ENCODE data around the gene MTFR1L. TPM values are rescaled to one million over a fixed set of nuclear protein-coding genes. Genes with fewer than 3 reads are reported as not detected.

The MTFR1L gene
- total RNA-seq, 2 donors from 2014 or later, result 39.7 to 56.4 TPM

DNA sequence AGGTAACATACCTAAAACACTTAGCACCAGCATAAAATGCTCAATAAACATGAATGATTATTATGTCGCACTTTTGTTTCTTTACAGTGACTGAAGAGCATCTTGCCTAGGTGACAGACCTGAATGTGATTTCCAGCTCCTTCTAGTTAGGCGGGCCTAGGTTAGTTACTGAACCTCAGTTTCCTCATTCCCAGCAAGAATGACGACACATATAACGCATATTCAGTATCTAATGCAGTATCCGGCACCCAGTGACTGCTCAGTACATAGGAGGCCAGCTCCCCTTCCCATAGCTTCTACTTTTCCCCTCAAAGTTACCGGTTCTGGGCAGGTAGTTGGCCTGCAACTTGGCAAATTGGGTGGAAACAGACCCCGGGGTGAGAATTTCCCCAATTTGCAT, 38.7 kb downstream of the MTFR1L start:
- TF ChIP-seq, protein P1, sequence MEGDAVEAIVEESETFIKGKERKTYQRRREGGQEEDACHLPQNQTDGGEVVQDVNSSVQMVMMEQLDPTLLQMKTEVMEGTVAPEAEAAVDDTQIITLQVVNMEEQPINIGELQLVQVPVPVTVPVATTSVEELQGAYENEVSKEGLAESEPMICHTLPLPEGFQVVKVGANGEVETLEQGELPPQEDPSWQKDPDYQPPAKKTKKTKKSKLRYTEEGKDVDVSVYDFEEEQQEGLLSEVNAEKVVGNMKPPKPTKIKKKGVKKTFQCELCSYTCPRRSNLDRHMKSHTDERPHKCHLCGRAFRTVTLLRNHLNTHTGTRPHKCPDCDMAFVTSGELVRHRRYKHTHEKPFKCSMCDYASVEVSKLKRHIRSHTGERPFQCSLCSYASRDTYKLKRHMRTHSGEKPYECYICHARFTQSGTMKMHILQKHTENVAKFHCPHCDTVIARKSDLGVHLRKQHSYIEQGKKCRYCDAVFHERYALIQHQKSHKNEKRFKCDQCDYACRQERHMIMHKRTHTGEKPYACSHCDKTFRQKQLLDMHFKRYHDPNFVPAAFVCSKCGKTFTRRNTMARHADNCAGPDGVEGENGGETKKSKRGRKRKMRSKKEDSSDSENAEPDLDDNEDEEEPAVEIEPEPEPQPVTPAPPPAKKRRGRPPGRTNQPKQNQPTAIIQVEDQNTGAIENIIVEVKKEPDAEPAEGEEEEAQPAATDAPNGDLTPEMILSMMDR (IDR thresholded peaks at IDR 0.05), result no peak
- TF ChIP-seq POLR2A (IDR thresholded peaks at IDR 0.05), result no peak
- no peaks in the 10 kb centered on the region for H3K27me3 ChIP-seq
- H3K36me3 ChIP-seq (replicated peaks in 1 of 2; ENCODE audit: insufficient read depth in 1 of 2, low read depth in 2 of 2), result no peaks in the 10 kb centered on the region
- H3K4me1 ChIP-seq, result peaks cover 14% of the 10 kb centered on the region
- no peak for ATAC-seq
- no peak for DNase-seq
- H3K4me3 ChIP-seq, result no peak overlapping the region
- H3K27ac ChIP-seq, result no peak overlapping the region
- H3K9me3 ChIP-seq, result no peaks in the 10 kb centered on the region
- intact Hi-C loops (cut with DNase I), result no loop called here
- 43% methylated on average over 7 of the region's 7 CpGs for WGBS, 2 donors

DNA sequence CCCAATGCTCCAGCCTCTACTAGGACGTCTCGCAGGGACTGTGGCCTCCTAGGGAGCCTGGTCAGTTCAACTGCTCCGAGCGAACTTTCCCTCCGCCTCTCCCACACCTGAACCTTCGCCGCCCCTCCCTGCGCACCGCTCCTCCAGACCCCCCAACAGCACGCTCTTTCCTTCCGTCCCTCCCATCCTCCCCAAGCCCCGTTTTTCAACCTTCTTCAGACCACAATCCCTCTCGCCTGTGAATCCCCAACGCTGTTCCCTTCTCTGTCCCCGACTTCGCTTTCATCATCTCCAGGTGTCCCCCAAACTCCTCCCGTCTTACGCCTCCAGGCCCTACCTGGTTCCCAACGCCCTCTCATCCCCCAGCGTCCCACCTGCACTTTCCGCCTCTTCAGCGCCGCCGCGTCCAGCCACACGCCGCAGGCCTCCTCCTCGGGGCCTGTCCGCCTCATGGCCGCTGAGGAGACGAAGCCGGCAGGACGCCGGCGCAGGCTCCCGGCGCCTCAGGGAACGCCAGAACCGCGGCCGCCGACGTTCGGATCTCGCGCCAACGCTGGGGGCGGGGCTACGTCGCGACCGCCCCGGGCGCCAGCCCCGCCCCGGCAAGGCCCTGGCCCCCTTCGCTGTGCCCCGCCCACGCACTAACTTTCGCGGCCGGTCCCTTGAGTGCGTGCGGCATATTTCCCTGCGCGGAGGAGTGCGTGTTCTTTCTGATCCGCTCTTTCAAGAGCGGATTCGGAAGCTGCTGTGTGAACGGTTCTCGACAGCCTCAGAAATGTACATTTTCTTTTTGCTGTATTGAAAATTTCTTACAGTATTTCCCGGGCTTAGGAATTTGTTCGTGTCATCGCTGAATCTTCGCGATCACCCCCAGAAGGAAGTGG, 39.4 kb downstream of the MTFR1L start, which contains the start of gene AUNIP:
TSS of gene AUNIP (minus strand) at position 552 of the 884 bp plus-strand sequence. CDS start at position 452, 100 bp downstream.
- no peaks in the 10 kb centered on the region for H3K36me3 ChIP-seq (replicated peaks in 1 of 2; ENCODE audit: insufficient read depth in 1 of 2, low read depth in 2 of 2)
- no peaks in the 10 kb centered on the region for H3K9me3 ChIP-seq
- no peaks in the 10 kb centered on the region for H3K27me3 ChIP-seq
- peak within 1 kb of the TSS; percentile 5 to 31 for H3K4me3 ChIP-seq
- TF ChIP-seq, protein P1 (IDR thresholded peaks at IDR 0.05), result peak in 1 of 7 experiments; percentile 2
- TF ChIP-seq POLR2A (IDR thresholded peaks at IDR 0.05), result peak; percentile 22 to 83 (median 80)
- intact Hi-C loops (cut with DNase I), result no loop called here
- 2 to 4% methylated on average over 49 to 76 of the region's 77 CpGs for whole genome bisulfite sequencing, 2 donors
- DNase-seq (peak; percentile 86 to 90 (median 88)), ATAC-seq (peak; percentile 96)
- peak within 1 kb of the TSS in 3 of 4 donors; percentile 40 to 86 (median 80) for H3K27ac ChIP-seq
- H3K4me1 ChIP-seq, result peaks cover 14% of the 10 kb centered on the region

DNA sequence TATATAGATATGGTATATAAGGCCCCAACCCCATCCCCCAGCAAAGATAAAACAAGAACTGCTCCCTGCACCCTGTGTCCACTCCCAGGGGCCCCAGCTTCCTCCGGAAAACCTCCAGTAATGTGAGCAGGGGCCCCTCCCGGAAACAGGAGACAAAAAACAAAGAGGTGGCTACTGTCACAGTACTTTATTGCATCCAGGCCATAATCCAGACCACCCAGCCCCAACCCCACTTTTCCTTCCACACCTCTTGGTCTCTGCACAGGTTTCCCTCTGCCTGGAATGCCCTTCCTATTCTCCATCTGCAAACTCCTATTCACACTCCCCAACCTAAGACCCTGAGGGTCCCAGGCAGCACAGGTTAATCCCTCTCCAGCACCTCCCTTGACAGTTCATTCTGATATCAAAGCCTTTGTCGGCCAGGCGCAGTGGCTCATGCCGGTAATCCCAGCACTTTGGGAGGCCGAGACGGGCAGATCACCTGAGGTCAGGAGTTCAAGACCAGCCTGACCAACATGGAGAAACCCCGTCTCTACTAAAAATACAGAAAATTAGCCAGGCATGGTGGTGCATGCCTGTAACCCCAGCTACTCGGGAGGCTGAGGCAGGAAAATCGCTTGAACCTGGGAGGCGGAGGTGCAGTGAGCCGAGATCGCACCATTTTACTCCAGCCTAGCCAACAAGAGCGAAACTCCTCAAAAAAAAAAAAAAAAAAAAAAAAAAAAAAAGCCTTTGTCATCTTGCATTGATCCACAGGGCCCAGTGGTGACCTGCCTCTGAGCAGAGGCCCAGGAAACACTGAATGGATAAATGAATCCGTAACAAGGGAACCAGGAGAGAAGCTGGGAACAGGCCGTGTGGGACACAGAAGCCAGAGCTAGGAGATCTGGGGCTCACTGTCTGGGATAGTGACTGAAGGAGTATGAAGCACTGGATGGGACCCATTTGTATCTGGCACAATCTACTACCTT, 41.8 kb downstream of the MTFR1L start:
- ATAC-seq, result no peak
- no peaks in the 10 kb centered on the region for H3K9me3 ChIP-seq
- no peak overlapping the region for H3K4me3 ChIP-seq
- peak overlapping the region in 1 of 4 donors; percentile 21 for H3K27ac ChIP-seq
- 67 to 82% methylated on average over 11 to 16 of the region's 16 CpGs for WGBS, 2 donors
- TF ChIP-seq, protein P1 (IDR thresholded peaks at IDR 0.05), result no peak
- TF ChIP-seq POLR2A (IDR thresholded peaks at IDR 0.05), result no peak
- H3K36me3 ChIP-seq (replicated peaks in 1 of 2; ENCODE audit: insufficient read depth in 1 of 2, low read depth in 2 of 2), result no peaks in the 10 kb centered on the region
- intact Hi-C loops (cut with DNase I), result no loop called here
- peaks cover 22% of the 10 kb centered on the region for H3K4me1 ChIP-seq
- H3K27me3 ChIP-seq, result no peaks in the 10 kb centered on the region
- no peak for DNase-seq

DNA sequence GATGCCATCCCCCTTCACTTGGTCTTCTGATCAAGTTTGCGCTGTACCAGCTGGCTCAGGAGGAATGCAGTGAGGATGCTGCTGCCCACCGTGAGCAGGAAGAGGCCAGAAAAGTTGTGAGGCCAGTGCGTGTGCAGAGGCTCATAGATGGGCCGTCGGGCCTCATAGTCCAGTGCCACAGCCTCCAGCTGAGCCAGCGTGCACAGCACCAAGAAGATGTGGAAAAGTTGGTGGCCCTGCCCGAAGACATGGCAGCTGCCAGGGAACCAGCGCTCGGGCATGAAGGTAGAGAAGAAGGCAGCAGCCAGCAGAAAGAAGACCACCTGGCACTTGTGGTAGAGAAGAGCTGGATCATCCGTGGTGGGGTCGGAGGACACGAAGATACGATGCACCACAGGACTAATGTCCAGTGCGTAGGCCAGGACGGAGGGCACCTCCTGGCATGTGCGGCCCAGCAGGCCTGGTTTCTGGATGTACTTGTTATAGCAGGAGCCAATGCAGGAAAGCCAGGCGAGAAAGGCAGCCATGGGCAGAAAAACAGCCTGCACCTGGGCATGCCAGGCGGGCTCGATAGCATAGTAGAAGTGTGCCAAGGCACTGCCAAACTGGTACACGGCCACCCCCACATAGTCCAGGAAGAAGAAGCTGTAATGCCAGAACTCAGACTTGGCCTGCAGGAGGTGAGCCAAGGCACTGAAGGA, 43.2 kb downstream of the MTFR1L start:
- peak in 1 of 4 donors; percentile 60 for DNase-seq
- no peaks in the 10 kb centered on the region for H3K9me3 ChIP-seq
- no peak overlapping the region for H3K27ac ChIP-seq
- WGBS, 2 donors, result 84 to 89% methylated on average over 18 to 20 of the region's 20 CpGs
- no peak overlapping the region for H3K4me3 ChIP-seq
- no peaks in the 10 kb centered on the region for H3K27me3 ChIP-seq
- H3K36me3 ChIP-seq (replicated peaks in 1 of 2; ENCODE audit: insufficient read depth in 1 of 2, low read depth in 2 of 2), result no peaks in the 10 kb centered on the region
- peaks cover 36% of the 10 kb centered on the region for H3K4me1 ChIP-seq
- TF ChIP-seq, protein P1 (IDR thresholded peaks at IDR 0.05), result no peak
- TF ChIP-seq POLR2A (IDR thresholded peaks at IDR 0.05), result no peak
- intact Hi-C loops (cut with DNase I), result no loop called here
- ATAC-seq, result no peak
